Body of pancreas (tissue), 4 donors: ENCODE data around the gene TMEM269. TPM values are rescaled to one million over a fixed set of nuclear protein-coding genes. Genes with fewer than 3 reads are reported as not detected.

Source experiments
- ATAC-seq: fragments of 150-250 bp; one replicate; pipeline ENCODE4 v1.9.1; 2016
- DNase-seq, 4 donors: peaks; one replicate each; pipeline ENCODE4 v3.0.0-alpha.2; 2019
- H3K27ac ChIP-seq, 4 donors: fragments of 200-600 bp; sonication (generic); 1 replicate in 3 of 4; 2 replicates in 1 of 4; pipeline versions ENCODE4 v1.5.1 to v1.6.1; 2016 to 2019; ENCODE audit warnings: mild to moderate bottlenecking in 1 of 4, mixed read lengths in 1 of 4, moderate library complexity in 1 of 4
- H3K27me3 ChIP-seq, 2 donors: fragments of 200-600 bp; sonication (generic); one replicate each; pipeline ENCODE4 v1.6.0; 2016; ENCODE audit warnings: mild to moderate bottlenecking in 1 of 2
- H3K36me3 ChIP-seq, 2 donors: fragments of 200-600 bp; sonication (generic); replicated peaks in 1 of 2; 2 replicates each; pipeline ENCODE4 v1.5.1; 2016; ENCODE audit warnings: low read depth in 2 of 2; ENCODE audit not compliant: insufficient read depth in 1 of 2
- H3K4me1 ChIP-seq: fragments of 200-600 bp; sonication (generic); one replicate; pipeline ENCODE4 v1.6.0; 2016
- H3K4me3 ChIP-seq, 2 donors: fragments of 200-600 bp; sonication (generic); 1 replicate in 1 of 2; 2 replicates in 1 of 2; pipeline ENCODE4 v1.5.1; 2016 to 2019
- H3K9me3 ChIP-seq, 3 donors: fragments of 200-600 bp; sonication (generic); 1 replicate in 2 of 3; 2 replicates in 1 of 3; pipeline ENCODE4 v1.5.1; 2016
- CTCF ChIP-seq, 7 experiments: fragments of 450-650 bp in 4 of 7; fragments of 200-600 bp in 3 of 7; sonication (generic) in 3 of 7; IDR thresholded peaks; one replicate each; pipeline ENCODE4 v1.5.1; 2016 to 2019; ENCODE audit warnings: antibody characterized with exemption in 7 of 7
- POLR2A ChIP-seq, 3 donors: fragments of 450-650 bp; IDR thresholded peaks; one replicate each; pipeline ENCODE4 v1.6.1; 2016; ENCODE audit warnings: antibody characterized with exemption in 3 of 3, mild to moderate bottlenecking in 2 of 3
- WGBS, 2 donors: methylation state at CpG; one replicate each; pipeline ENCODE4 v1.1.5; 2017; 5-methylcytosine and 5-hydroxymethylcytosine counted together
- intact Hi-C: fragments of 100-400 bp; cut with DNase I; formaldehyde crosslinking; loops from one replicate; pipeline ENCODE4 v1.15.1; 2023
- total RNA-seq, 2 donors: library from RNA; depleted of rRNA; stranded (reverse); fragments of >200 nt; gene quantifications; one replicate each; pipeline ENCODE4 v1.1.0, GENCODE V29; 2016

The TMEM269 gene
- total RNA-seq, 2 donors from 2014 or later = not detected

GRCh38 chr1:42833981-42834380 lies 49.2 kb downstream of the TMEM269 start:
- DNase-seq (no peak), ATAC-seq (no peak)
- Histone ChIP-seq H3K9me3 (no peaks in the 10 kb centered on the region), H3K27me3 (no peaks in the 10 kb centered on the region), H3K4me3 (no peak overlapping the region), H3K36me3 (no peaks in the 10 kb centered on the region), H3K4me1 (no peaks in the 10 kb centered on the region), H3K27ac (no peak overlapping the region)
- WGBS, 2 donors = 80 to 92% methylated on average over 4 of the region's 4 CpGs
- TF ChIP-seq CTCF (IDR thresholded peaks at IDR 0.05) = no peak
- TF ChIP-seq POLR2A (IDR thresholded peaks at IDR 0.05) = no peak
- intact Hi-C loops = no loop called here

- Histone ChIP-seq H3K4me3 (no peak overlapping the region), H3K9me3 (no peaks in the 10 kb centered on the region)
- WGBS, 2 donors = 86 to 97% methylated on average over 5 of the region's 5 CpGs
Observed at GRCh38 chr1:42834803-42835202, 50.0 kb downstream of the TMEM269 start.

GRCh38 chr1:42835422-42835821 lies 50.6 kb downstream of the TMEM269 start:
- H3K27ac ChIP-seq = no peak overlapping the region
- WGBS, 2 donors = 93 to 100% methylated on average over 2 of the region's 2 CpGs
- no peak for TF ChIP-seq POLR2A (IDR thresholded peaks at IDR 0.05)
- no peak for TF ChIP-seq CTCF (IDR thresholded peaks at IDR 0.05)
- no peak for ATAC-seq
- no peak for DNase-seq
- H3K27me3 ChIP-seq = no peaks in the 10 kb centered on the region
- no peaks in the 10 kb centered on the region for H3K9me3 ChIP-seq
- intact Hi-C loops = no loop called here
- no peak overlapping the region for H3K4me3 ChIP-seq
- no peaks in the 10 kb centered on the region for H3K36me3 ChIP-seq
- H3K4me1 ChIP-seq = no peaks in the 10 kb centered on the region

More at GRCh38 chr1:42834803-42835202, 50.0 kb downstream of the TMEM269 start:
- Histone ChIP-seq H3K27me3 (no peaks in the 10 kb centered on the region), H3K27ac (no peak overlapping the region), H3K36me3 (no peaks in the 10 kb centered on the region), H3K4me1 (no peaks in the 10 kb centered on the region)
- intact Hi-C loops = no loop called here
- ATAC-seq (no peak), DNase-seq (no peak)
- TF ChIP-seq CTCF (IDR thresholded peaks at IDR 0.05) (no peak), POLR2A (IDR thresholded peaks at IDR 0.05) (no peak)

- no peak for TF ChIP-seq CTCF (IDR thresholded peaks at IDR 0.05)
- TF ChIP-seq POLR2A (IDR thresholded peaks at IDR 0.05) = no peak
- WGBS, 2 donors = 53 to 62% methylated on average over 3 of the region's 3 CpGs
- H3K27ac ChIP-seq = peak overlapping the region in 1 of 4 donors; percentile 31
Observed at GRCh38 chr1:42837709-42838108, 52.9 kb downstream of the TMEM269 start.

GRCh38 chr1:42838482-42839190 lies 53.8 kb downstream of the TMEM269 start:
- DNase-seq (peak in 1 of 4 donors; percentile 23), ATAC-seq (no peak)
- H3K36me3 ChIP-seq = no peaks in the 10 kb centered on the region
- no peak overlapping the region for H3K27ac ChIP-seq
- intact Hi-C loops = no loop called here
- TF ChIP-seq CTCF (IDR thresholded peaks at IDR 0.05) = no peak
- TF ChIP-seq POLR2A (IDR thresholded peaks at IDR 0.05) = no peak
- no peak overlapping the region for H3K4me3 ChIP-seq
- H3K27me3 ChIP-seq = no peaks in the 10 kb centered on the region
- H3K4me1 ChIP-seq = no peaks in the 10 kb centered on the region
- 74 to 87% methylated on average over 7 of the region's 7 CpGs for WGBS, 2 donors
- H3K9me3 ChIP-seq = no peaks in the 10 kb centered on the region

More at GRCh38 chr1:42837709-42838108, 52.9 kb downstream of the TMEM269 start:
- H3K4me3 ChIP-seq = no peak overlapping the region
- H3K36me3 ChIP-seq = no peaks in the 10 kb centered on the region
- no peaks in the 10 kb centered on the region for H3K9me3 ChIP-seq
- ATAC-seq (no peak), DNase-seq (no peak)
- intact Hi-C loops = no loop called here
- H3K4me1 ChIP-seq = no peaks in the 10 kb centered on the region
- H3K27me3 ChIP-seq = no peaks in the 10 kb centered on the region
